Lower lobe of right lung (tissue), 2 donors: ENCODE measurements around the gene RPL3. TPM values are rescaled to one million over a fixed set of nuclear protein-coding genes. Genes with fewer than 3 reads are reported as not detected.
"Not testable (repeated sequence)": the region's sequence is repeated elsewhere in the genome, so short reads cannot be mapped to it uniquely, and the experiment has no call there.

Experiments used
- ATAC-seq, 2 donors: fragments of 200-7000 bp; cut with Tn5 transposase; one replicate each; pipeline ENCODE4 v1.9.1; 2020 to 2022; ENCODE audit warnings: mild to moderate bottlenecking in 2 of 2, moderate library complexity in 2 of 2
- DNase-seq: peaks from one replicate; pipeline ENCODE4 v3.0.0-alpha.2; 2020
- H3K27ac ChIP-seq: fragments of 200-600 bp; one replicate; pipeline ENCODE4 v1.8.0; 2022
- H3K27me3 ChIP-seq: fragments of 200-600 bp; one replicate; pipeline ENCODE4 v1.8.0; 2022; ENCODE audit warnings: low read depth
- H3K36me3 ChIP-seq: fragments of 200-600 bp; one replicate; pipeline ENCODE4 v1.8.0; 2022; ENCODE audit warnings: mild to moderate bottlenecking
- H3K4me1 ChIP-seq: fragments of 200-600 bp; one replicate; pipeline ENCODE4 v1.8.0; 2022
- H3K4me3 ChIP-seq: fragments of 200-600 bp; one replicate; pipeline ENCODE4 v1.8.0; 2022; ENCODE audit warnings: mild to moderate bottlenecking
- H3K9me3 ChIP-seq: fragments of 200-600 bp; one replicate; pipeline ENCODE4 v1.8.0; 2022
- CTCF ChIP-seq: fragments of 200-600 bp; IDR thresholded peaks from one replicate; pipeline ENCODE4 v1.8.0; 2022; ENCODE audit warnings: antibody characterized with exemption, mild to moderate bottlenecking
- intact Hi-C: fragments of 100-400 bp; cut with DNase I; formaldehyde crosslinking; loops from one replicate; pipeline ENCODE4 v1.11.0; 2022
- total RNA-seq: library from RNA; stranded (reverse); fragmentation: NEBNext Ultra II Directional; extraction: Animal tissue kit (Norgen Biotek cat#: 25700); gene quantifications from one replicate; pipeline ENCODE4 v1.2.1, GENCODE V29; 2021
- donor health status: DM: no; HTN: yes; CAD: no; lungs with severe emphysema.

RPL3 gene
- total RNA-seq, 1 donor from 2014 or later, result 1,467 TPM

- no peaks in the 10 kb centered on the region for H3K9me3 ChIP-seq
- DNase-seq (peak; percentile 64), ATAC-seq (peak; percentile 79 to 81)
- H3K4me1 ChIP-seq, result no peaks in the 10 kb centered on the region
- no peaks in the 10 kb centered on the region for H3K27me3 ChIP-seq
- no peaks in the 10 kb centered on the region for H3K36me3 ChIP-seq
- intact Hi-C loops, result no loop called here
- peak; percentile 71 for TF ChIP-seq CTCF
- no peak overlapping the region for H3K4me3 ChIP-seq
- H3K27ac ChIP-seq, result no peak overlapping the region
These were observed 24.0 kb upstream of the RPL3 start for GRCh38 chr22:39343259-39344045.

GRCh38 chr22:39341179-39341578 lies 21.8 kb upstream of the RPL3 start:
- Histone ChIP-seq H3K4me1 (no peaks in the 10 kb centered on the region), H3K4me3 (no peak overlapping the region), H3K27ac (no peak overlapping the region), H3K36me3 (no peaks in the 10 kb centered on the region), H3K9me3 (no peaks in the 10 kb centered on the region), H3K27me3 (no peaks in the 10 kb centered on the region)
- no peak for TF ChIP-seq CTCF
- intact Hi-C loops, result no loop called here
- ATAC-seq, result no peak
- DNase-seq, result no peak

- H3K36me3 ChIP-seq, H3K27ac ChIP-seq, DNase-seq, H3K27me3 ChIP-seq, H3K9me3 ChIP-seq, H3K4me3 ChIP-seq, ATAC-seq, H3K4me1 ChIP-seq, intact Hi-C loops: not testable (repeated sequence)
These were observed 20.4 kb upstream of the RPL3 start for GRCh38 chr22:39339775-39340174.

- intact Hi-C loops, result no loop called here
- TF ChIP-seq CTCF, result no peak
- Histone ChIP-seq H3K4me3 (no peak overlapping the region), H3K27me3 (no peaks in the 10 kb centered on the region), H3K4me1 (no peaks in the 10 kb centered on the region), H3K9me3 (no peaks in the 10 kb centered on the region), H3K36me3 (no peaks in the 10 kb centered on the region), H3K27ac (no peak overlapping the region)
- ATAC-seq (no peak), DNase-seq (no peak)
These were observed 17.0 kb upstream of the RPL3 start for GRCh38 chr22:39336411-39336810.

GRCh38 chr22:39332441-39333064 lies 13.1 kb upstream of the RPL3 start:
- Histone ChIP-seq H3K27ac (no peak overlapping the region), H3K27me3 (no peaks in the 10 kb centered on the region), H3K4me3 (no peak overlapping the region), H3K36me3 (no peaks in the 10 kb centered on the region), H3K4me1 (no peaks in the 10 kb centered on the region), H3K9me3 (no peaks in the 10 kb centered on the region)
- peak in 1 of 2 donors; percentile 33 for ATAC-seq
- intact Hi-C loops, result no loop called here
- no peak for DNase-seq
- no peak for TF ChIP-seq CTCF

GRCh38 chr22:39330553-39330952 lies 11.1 kb upstream of the RPL3 start:
- H3K36me3 ChIP-seq, H3K4me1 ChIP-seq, H3K27me3 ChIP-seq, DNase-seq, H3K9me3 ChIP-seq, H3K4me3 ChIP-seq, intact Hi-C loops, ATAC-seq, H3K27ac ChIP-seq: not testable (repeated sequence)
